HTERT RPE-1 (cell line): ENCODE data around the gene MTHFSD.

ENCODE experiments used
- in situ Hi-C: fragments of 300-500 bp; cut with MboI; formaldehyde crosslinking; loops from 4 replicates; pipeline ENCODE4 v1.14.3; 2020; ENCODE audit warnings: low sequenced_read_pairs

Gene MTHFSD

DNA sequence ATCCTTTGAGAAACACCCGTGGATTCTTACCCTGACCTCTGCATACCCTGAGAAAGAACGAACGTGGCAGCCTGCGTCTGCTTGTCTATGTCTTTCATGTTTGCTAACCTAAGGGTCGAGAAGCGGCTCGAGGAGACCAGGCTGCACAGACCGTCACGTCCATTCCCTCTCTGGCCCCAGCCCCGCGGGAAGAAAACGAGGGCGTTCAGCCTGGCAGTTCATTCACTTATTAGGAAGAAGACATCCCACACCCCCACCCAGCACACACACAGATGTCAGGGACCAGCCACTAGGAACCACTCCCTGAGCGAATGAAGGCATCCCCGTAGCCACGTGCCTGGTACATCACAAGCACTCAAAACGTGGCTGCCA is 655 bp upstream of the MTHFSD start:
- in situ Hi-C loops = no loop called here

GRCh38 chr16:86554599-86554916 is 477 bp downstream of the MTHFSD start:
- in situ Hi-C loops = no loop called here

DNA sequence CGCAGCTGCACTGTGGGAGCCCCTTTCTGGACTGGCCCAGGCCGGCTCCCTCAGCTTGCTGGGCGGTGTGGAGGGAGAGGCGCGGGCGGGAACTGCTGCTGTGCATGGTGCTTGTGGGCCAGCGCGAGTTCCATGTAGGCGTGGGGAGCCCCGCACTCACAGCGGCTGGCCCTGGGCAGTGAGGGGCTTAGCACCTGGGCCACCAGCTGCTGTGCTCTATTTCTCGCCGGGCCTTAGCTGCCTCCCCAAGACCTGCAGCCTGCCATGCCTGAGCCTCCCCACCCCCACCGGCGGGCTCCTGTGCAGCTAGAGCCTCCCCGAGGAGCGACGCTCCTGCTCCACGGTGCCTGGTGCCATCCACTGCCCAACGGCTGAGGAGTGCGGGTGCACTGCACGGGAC is 1.7 kb downstream of the MTHFSD start:
- in situ Hi-C loops = no loop called here

DNA sequence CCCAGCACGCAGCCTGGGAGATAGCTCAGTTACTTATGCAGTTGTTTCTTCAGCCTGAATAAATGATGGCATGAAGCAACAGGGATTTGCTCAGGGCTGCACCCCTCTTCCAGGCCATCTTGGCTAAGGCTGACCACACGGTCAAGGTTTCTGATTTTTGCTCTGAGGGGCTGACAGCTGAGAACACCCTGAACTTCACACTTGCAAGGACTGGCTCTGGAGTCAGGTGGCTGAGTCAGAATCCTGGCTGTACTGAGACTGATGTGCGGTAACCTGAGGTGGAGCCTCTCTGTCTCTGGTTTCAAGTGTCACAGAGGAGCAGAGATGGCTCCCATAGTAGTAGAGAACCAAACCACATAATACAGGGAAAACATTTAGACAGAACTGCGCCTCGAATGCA is 4.8 kb downstream of the MTHFSD start:
- in situ Hi-C loops = no loop called here

- in situ Hi-C loops = no loop called here
Observed at GRCh38 chr16:86549893-86550190, 5.2 kb downstream of the MTHFSD start.

DNA sequence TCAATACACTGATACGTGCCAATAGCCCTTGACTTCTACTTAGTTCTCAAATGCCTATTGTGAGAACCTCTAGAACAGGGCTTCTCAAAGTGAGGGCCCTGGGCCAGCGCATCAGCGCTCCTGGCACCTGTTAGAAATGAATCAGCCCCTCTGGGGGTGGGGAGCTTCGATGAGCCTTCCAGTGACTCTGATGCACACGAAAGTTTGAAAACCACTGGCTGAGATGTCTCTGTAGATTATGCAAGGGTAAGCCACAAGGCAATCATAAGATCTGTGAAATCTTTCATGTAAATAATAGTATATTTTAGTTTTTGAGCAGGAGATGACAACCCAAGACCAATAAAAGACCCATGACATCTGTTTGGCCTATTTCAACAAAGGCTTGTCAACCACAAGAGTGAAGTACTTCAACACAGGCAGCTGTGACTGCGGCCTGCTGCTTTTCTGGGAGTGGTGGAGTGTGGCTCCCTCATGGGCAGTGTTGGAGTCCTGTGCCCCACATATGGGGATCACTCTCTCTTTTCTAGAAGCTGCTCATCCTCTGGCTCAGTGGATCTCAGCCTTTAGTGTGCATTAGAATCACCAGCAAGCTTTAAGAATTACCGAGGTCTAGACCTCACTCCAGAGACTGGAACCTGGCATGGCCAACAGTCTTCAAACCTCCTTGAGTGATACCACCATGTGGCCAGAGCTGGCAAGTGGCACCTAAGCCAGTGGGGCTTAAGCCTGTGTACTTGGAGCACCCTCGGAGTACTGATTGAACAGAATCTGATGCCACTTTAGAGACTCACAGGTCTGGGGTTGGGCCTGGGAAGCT is 5.8 kb downstream of the MTHFSD start:
- in situ Hi-C loops = no loop called here

DNA sequence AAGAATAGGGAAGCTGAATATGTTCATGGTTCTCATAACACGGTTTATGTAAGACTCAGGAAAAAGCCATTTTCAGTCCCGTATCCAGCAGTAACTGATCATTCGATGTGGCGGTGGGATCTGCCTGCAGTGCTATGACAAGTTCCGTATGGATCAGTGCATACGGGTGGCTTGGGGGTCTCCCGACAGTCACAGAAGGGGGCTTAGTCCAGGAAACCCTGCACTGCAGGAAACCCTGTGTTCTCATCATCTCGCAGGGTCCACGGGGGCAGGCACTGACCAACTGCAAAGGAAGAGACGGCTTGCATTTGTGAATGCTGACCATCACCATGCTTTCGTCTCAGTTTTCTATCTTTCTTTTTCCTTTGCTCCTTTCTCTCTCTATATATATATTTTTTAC is 7.7 kb downstream of the MTHFSD start:
- in situ Hi-C loops = no loop called here

DNA sequence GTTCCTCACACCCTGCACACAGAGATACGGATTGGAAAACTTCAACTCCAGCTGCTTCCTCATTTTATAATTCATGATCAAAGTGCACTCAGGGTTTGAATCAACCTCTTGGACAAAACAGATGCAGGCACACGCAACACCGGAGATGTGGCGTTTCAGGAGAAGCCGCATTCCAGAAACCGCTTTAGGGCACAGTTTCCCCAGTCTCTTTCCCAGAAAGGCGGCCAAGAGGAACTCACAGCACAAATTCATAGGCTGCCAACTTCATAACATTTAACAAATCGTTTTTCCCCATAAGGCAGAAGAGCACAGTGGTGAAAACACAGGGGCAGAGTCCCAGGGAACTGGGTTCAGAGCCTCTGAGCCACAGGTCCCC is 8.4 kb downstream of the MTHFSD start:
- in situ Hi-C loops = no loop called here

DNA sequence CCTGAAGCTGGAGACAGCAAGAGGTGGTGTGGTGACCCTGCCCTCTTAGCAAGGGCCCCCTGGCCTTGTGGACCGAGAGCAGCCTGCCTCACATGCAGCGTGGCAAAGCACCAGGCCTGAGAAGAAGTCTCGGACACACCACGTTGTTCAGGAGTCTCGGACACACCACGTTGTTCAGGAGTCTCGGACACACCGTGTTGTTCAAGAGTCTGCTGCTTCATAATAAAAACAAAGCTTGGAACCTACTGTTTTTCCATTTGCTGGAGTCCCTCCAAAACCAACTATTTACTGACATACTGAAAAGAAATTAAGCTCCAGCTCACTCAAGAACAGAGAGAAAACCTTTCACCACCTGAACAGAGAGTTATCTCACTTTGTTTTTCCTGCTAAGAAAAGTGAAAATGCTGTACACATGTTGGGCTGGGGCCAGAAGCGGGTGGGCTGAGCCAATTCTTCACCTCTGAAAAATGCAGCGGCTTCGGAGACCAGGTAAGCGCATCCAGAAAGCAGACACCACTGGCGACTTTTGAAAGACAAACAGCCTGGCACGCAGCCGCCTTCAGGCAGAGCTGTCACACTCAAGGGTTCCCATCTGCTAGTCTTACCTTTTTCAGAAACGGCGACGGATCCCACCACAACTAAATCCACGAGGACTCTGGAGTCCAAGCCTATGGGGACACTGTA is 8.9 kb downstream of the MTHFSD start:
- in situ Hi-C loops = no loop called here

DNA sequence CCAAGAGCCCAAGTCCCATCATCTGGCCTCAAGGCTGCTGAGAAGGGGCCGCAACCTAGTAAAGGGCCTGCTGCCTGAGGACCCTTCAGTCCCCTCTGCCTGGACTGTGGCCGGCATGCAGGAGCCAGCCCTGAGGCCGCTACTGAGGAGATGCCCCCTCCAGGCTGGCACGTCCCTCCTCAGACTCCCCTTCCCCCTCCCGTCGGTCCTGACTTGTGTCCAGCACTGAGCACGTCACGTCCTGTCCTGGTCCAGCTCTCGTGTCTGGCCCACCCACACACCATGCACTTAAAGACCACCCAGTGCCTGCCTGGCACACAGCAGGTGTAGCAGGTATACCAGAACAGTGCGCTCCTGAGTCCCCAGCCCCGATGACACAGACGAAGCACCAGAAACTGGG is 9.6 kb downstream of the MTHFSD start:
- in situ Hi-C loops = no loop called here

DNA sequence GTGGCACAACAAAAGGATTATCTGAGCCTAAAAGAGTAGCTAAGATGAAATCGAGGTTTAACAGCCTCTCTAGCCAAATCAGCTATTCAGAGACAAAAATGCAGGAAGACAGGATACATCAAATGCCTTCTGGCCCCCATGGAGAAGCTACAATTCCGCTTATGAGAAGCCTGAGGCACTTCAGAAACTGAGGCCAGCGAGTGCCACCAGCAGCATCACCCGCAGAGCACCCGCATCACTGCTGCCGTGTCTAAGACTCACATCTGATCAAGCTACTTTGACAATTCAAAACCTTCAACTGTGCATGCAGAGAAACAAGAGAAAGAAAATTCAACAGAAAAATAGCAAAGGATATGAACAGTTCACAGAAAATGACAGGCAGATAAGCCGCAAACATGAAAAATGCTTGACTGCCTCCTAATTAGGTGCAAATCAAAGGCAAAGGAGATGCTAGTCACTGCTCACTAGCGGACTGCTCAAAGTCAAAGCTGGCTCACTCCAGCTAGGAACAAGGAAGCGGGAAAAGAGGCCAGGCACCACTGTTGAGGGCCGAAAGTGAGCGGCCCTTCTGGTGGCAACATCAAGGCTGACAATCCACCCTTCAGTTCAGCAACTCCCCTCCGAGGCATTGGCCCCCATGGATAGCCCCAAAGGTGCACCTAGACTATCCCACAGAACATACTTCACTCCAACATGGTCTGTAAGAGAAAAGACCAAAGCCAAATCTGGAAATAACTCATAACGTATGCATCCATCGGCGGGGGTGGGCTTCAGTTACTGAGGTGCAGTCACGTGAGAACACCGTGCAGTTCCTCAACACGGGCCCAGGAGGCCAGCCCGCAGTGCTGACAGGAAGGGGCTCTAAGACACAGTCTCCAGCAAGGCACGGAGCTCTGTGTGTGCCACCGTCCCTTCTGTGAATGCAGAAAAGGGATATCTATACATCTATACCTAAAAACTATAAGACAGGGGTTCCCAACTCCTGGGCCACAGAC is 12.0 kb downstream of the MTHFSD start:
- in situ Hi-C loops = no loop called here

GRCh38 chr16:86541560-86541959 is 13.5 kb downstream of the MTHFSD start:
- in situ Hi-C loops = no loop called here

DNA sequence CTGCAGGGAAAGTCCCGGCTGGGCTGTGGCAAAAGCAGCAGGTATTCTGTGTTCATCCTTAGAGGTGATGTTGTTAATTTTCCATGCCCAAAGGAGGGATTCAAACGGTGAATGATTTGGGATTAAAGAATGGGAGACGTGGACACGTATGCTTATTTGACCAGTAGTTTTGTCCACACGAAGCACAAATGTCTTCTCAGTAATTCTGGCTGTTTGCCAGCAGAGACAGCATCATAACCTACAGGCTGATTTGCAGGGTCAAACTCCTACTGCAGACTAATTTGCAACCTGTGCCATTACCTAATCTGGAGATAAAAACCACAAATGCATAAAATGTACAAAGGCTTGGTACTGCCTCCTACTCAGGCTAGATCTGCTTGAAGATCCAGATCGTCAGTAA is 14.1 kb downstream of the MTHFSD start:
- in situ Hi-C loops = no loop called here

GRCh38 chr16:86538196-86538780 is 16.7 kb downstream of the MTHFSD start:
- in situ Hi-C loops = no loop called here

DNA sequence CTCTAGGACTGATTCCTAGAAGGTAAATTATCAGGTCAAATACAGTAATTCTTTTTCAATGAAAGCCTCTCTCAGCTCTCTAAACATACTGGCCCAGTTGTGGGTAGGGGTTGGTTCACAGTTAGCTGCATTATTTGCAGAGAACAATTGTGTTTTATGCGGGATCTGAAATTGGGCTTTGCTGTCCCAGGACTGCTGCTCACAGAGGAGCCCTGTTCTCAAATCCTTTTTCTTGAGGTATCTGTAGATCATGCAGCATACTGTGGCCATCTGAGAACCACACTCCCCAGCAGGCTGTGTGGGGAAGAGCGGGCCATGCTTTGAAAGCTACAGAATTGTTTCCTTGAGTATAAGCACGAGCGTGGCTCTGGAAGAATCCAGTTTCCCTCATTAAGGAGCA is 17.5 kb downstream of the MTHFSD start:
- in situ Hi-C loops = no loop called here

- in situ Hi-C loops = no loop called here
Observed at GRCh38 chr16:86536621-86537020, 18.4 kb downstream of the MTHFSD start.

- in situ Hi-C loops = no loop called here
Observed at GRCh38 chr16:86534779-86535615, 20.0 kb downstream of the MTHFSD start.

- in situ Hi-C loops = no loop called here
Observed at GRCh38 chr16:86533767-86534351, 21.2 kb downstream of the MTHFSD start.

GRCh38 chr16:86533076-86533475 is 22.0 kb downstream of the MTHFSD start:
- in situ Hi-C loops = no loop called here

GRCh38 chr16:86532526-86532815 is 22.6 kb downstream of the MTHFSD start:
- in situ Hi-C loops = no loop called here
